Measurements from ENCODE around the gene GPX7. TPM values are rescaled to one million over a fixed set of nuclear protein-coding genes. Genes with fewer than 3 reads are reported as not detected.

GPX7 gene
- polyA plus RNA-seq, 1 donor from 2014 or later = 1.3 TPM

- Histone ChIP-seq H3K9ac (ENCODE audit: low read length) (no peak overlapping the region), H4K20me1 (ENCODE audit: insufficient read depth) (no peaks in the 10 kb centered on the region), H3K27ac (ENCODE audit: low read length) (no peak overlapping the region), H3K79me2 (replicated peaks; ENCODE audit: insufficient read depth, low read length) (no peaks in the 10 kb centered on the region), H3K4me2 (ENCODE audit: low read length) (no peak overlapping the region), H3K27me3 (ENCODE audit: insufficient read depth, low read depth, low read length) (peaks cover 7% of the 10 kb centered on the region), H3F3A (ENCODE audit: insufficient read depth, low read length, poor library complexity, severe bottlenecking) (no peaks in the 10 kb centered on the region), H2AFZ (ENCODE audit: low read depth, low read length) (no peak overlapping the region), H3K9me2 (ENCODE audit: insufficient read depth, low read length) (no peaks in the 10 kb centered on the region), H3K36me3 (ENCODE audit: insufficient read depth, low read length) (no peaks in the 10 kb centered on the region), H3K9me3 (ENCODE audit: low read length) (no peaks in the 10 kb centered on the region), H3K4me3 (ENCODE audit: low read length) (no peak overlapping the region)
- no peak for TF ChIP-seq SMC3 (conservative IDR thresholded peaks at IDR 0.05; ENCODE audit: poor library complexity)
- TF ChIP-seq CTCF (IDR thresholded peaks at IDR 0.05; ENCODE audit: poor library complexity, severe bottlenecking) = no peak
- TF ChIP-seq REST (IDR thresholded peaks at IDR 0.05; ENCODE audit: borderline replicate concordance) = no peak
- TF ChIP-seq TAF1 (IDR thresholded peaks at IDR 0.05; ENCODE audit: low read depth) = no peak
- TF ChIP-seq MXI1 (conservative IDR thresholded peaks at IDR 0.05; ENCODE audit: poor library complexity, severe bottlenecking) = no peak
- no peak for TF ChIP-seq POLR2AphosphoS5 (IDR thresholded peaks at IDR 0.05)
- no peak for TF ChIP-seq EZH2 (IDR thresholded peaks at IDR 0.05; ENCODE audit: borderline replicate concordance, insufficient read depth, low read length, poor library complexity, severe bottlenecking)
- TF ChIP-seq RAD21 (conservative IDR thresholded peaks at IDR 0.05) = no peak
- no peak for TF ChIP-seq EP300 (conservative IDR thresholded peaks at IDR 0.05; ENCODE audit: poor library complexity, severe bottlenecking)
These were observed 652 bp upstream of the GPX7 start for GRCh38 chr1:52601519-52601918.

- Histone ChIP-seq H4K20me1 (ENCODE audit: insufficient read depth) (no peaks in the 10 kb centered on the region), H3K4me2 (ENCODE audit: low read length) (no peak overlapping the region), H3K4me3 (ENCODE audit: low read length) (no peak overlapping the region), H2AFZ (ENCODE audit: low read depth, low read length) (no peak overlapping the region), H3F3A (ENCODE audit: insufficient read depth, low read length, poor library complexity, severe bottlenecking) (no peaks in the 10 kb centered on the region), H3K27me3 (ENCODE audit: insufficient read depth, low read depth, low read length) (peaks cover 7% of the 10 kb centered on the region), H3K9me2 (ENCODE audit: insufficient read depth, low read length) (no peaks in the 10 kb centered on the region), H3K9ac (ENCODE audit: low read length) (no peak overlapping the region), H3K9me3 (ENCODE audit: low read length) (no peaks in the 10 kb centered on the region), H3K36me3 (ENCODE audit: insufficient read depth, low read length) (no peaks in the 10 kb centered on the region), H3K79me2 (replicated peaks; ENCODE audit: insufficient read depth, low read length) (no peaks in the 10 kb centered on the region), H3K27ac (ENCODE audit: low read length) (no peak overlapping the region)
- no peak for TF ChIP-seq RAD21 (conservative IDR thresholded peaks at IDR 0.05)
- no peak for TF ChIP-seq EZH2 (IDR thresholded peaks at IDR 0.05; ENCODE audit: borderline replicate concordance, insufficient read depth, low read length, poor library complexity, severe bottlenecking)
- no peak for TF ChIP-seq TAF1 (IDR thresholded peaks at IDR 0.05; ENCODE audit: low read depth)
- TF ChIP-seq EP300 (conservative IDR thresholded peaks at IDR 0.05; ENCODE audit: poor library complexity, severe bottlenecking) = no peak
- TF ChIP-seq CTCF (IDR thresholded peaks at IDR 0.05; ENCODE audit: poor library complexity, severe bottlenecking) = no peak
- no peak for TF ChIP-seq POLR2AphosphoS5 (IDR thresholded peaks at IDR 0.05)
- no peak for TF ChIP-seq REST (IDR thresholded peaks at IDR 0.05; ENCODE audit: borderline replicate concordance)
- TF ChIP-seq MXI1 (conservative IDR thresholded peaks at IDR 0.05; ENCODE audit: poor library complexity, severe bottlenecking) = no peak
- TF ChIP-seq SMC3 (conservative IDR thresholded peaks at IDR 0.05; ENCODE audit: poor library complexity) = no peak
These were observed 857 bp downstream of the GPX7 start for GRCh38 chr1:52602856-52603600.

Data from neural cell (in vitro differentiated cells).